HFFc6 (cell line): ENCODE data around the gene UNC5C. TPM values are rescaled to one million over a fixed set of nuclear protein-coding genes. Genes with fewer than 3 reads are reported as not detected.

Experiments used
- DNase-seq: peaks from one replicate; pipeline ENCODE4 v3.0.0-alpha.2; 2018
- H3K27ac Mint-ChIP-seq: 2 replicates; pipeline ENCODE4 v1.8.0; 2020; ENCODE audit warnings: mild to moderate bottlenecking, mixed read lengths
- H3K27me3 Mint-ChIP-seq: 2 replicates; pipeline ENCODE4 v1.8.0; 2021; ENCODE audit warnings: mild to moderate bottlenecking, moderate library complexity, mixed read lengths; ENCODE audit not compliant: insufficient read depth
- H3K36me3 Mint-ChIP-seq: 2 replicates; pipeline ENCODE4 v1.8.0; 2021; ENCODE audit warnings: low read depth, mixed read lengths
- H3K4me1 Mint-ChIP-seq: 2 replicates; pipeline ENCODE4 v1.8.0; 2020; ENCODE audit warnings: low read depth, mixed read lengths
- H3K4me3 Mint-ChIP-seq: 2 replicates; pipeline ENCODE4 v1.8.0; 2020; ENCODE audit warnings: mild to moderate bottlenecking, moderate library complexity, mixed read lengths
- H3K9me3 Mint-ChIP-seq: 2 replicates; pipeline ENCODE4 v1.8.0; 2020; ENCODE audit warnings: mild to moderate bottlenecking, mixed read lengths
- CTCF ChIP-seq: fragments of 200-600 bp; sonication (generic); IDR thresholded peaks from 2 replicates; pipeline ENCODE4 v1.5.0; 2021; ENCODE audit warnings: antibody characterized with exemption, mild to moderate bottlenecking
- total RNA-seq, 6 experiments: library from RNA; stranded (reverse); fragmentation: NEBNext Ultra II Directional; extraction: Animal tissue kit (Norgen Biotek cat#: 25700); gene quantifications; 2 replicates in 1 of 6; 3 replicates in 5 of 6; pipeline ENCODE4 v1.2.3, GENCODE V29; 2021

Gene UNC5C
- total RNA-seq, 6 experiments from 2014 or later, result not detected

GRCh38 chr4:95500361-95500760 is 48.4 kb downstream of the UNC5C start:
- no peaks in the 10 kb centered on the region for H3K27me3 Mint-ChIP-seq
- peaks cover 7% of the 10 kb centered on the region for H3K9me3 Mint-ChIP-seq
- H3K4me3 Mint-ChIP-seq, result no peak overlapping the region
- H3K4me1 Mint-ChIP-seq, result no peaks in the 10 kb centered on the region
- TF ChIP-seq CTCF, result no peak
- no peak for DNase-seq
- no peaks in the 10 kb centered on the region for H3K36me3 Mint-ChIP-seq
- no peak overlapping the region for H3K27ac Mint-ChIP-seq

- H3K27me3 Mint-ChIP-seq, result no peaks in the 10 kb centered on the region
- H3K4me1 Mint-ChIP-seq, result no peaks in the 10 kb centered on the region
- TF ChIP-seq CTCF, result no peak
- H3K9me3 Mint-ChIP-seq, result peaks cover 6% of the 10 kb centered on the region
- H3K4me3 Mint-ChIP-seq, result no peak overlapping the region
- DNase-seq, result no peak
- H3K27ac Mint-ChIP-seq, result no peak overlapping the region
- H3K36me3 Mint-ChIP-seq, result no peaks in the 10 kb centered on the region
These were observed 49.5 kb downstream of the UNC5C start for GRCh38 chr4:95499291-95499696.

GRCh38 chr4:95494186-95494585 is 54.6 kb downstream of the UNC5C start:
- no peak for TF ChIP-seq CTCF
- Mint-ChIP-seq H3K9me3 (peaks cover 8% of the 10 kb centered on the region), H3K4me3 (no peak overlapping the region), H3K27me3 (no peaks in the 10 kb centered on the region; the same call in 1 of the 2 replicates), H3K36me3 (no peaks in the 10 kb centered on the region), H3K4me1 (no peaks in the 10 kb centered on the region), H3K27ac (no peak overlapping the region)
- DNase-seq, result no peak

- TF ChIP-seq CTCF, result no peak
- peaks cover 34% of the 10 kb centered on the region for H3K9me3 Mint-ChIP-seq
- no peaks in the 10 kb centered on the region for H3K4me1 Mint-ChIP-seq
- no peak overlapping the region for H3K4me3 Mint-ChIP-seq
- no peaks in the 10 kb centered on the region; the same call in 1 of the 2 replicates for H3K36me3 Mint-ChIP-seq
- no peaks in the 10 kb centered on the region for H3K27me3 Mint-ChIP-seq
- H3K27ac Mint-ChIP-seq, result no peak overlapping the region
- no peak for DNase-seq
These were observed 70.1 kb downstream of the UNC5C start for GRCh38 chr4:95478679-95479078.

GRCh38 chr4:95476121-95476520 is 72.7 kb downstream of the UNC5C start:
- H3K27ac Mint-ChIP-seq, result no peak overlapping the region
- no peaks in the 10 kb centered on the region; the same call in 1 of the 2 replicates for H3K36me3 Mint-ChIP-seq
- no peaks in the 10 kb centered on the region for H3K4me1 Mint-ChIP-seq
- TF ChIP-seq CTCF, result no peak
- no peak for DNase-seq
- no peaks in the 10 kb centered on the region; the same call in 1 of the 2 replicates for H3K27me3 Mint-ChIP-seq
- no peak overlapping the region for H3K4me3 Mint-ChIP-seq
- H3K9me3 Mint-ChIP-seq, result peaks cover 49% of the 10 kb centered on the region

GRCh38 chr4:95472534-95472933 is 76.2 kb downstream of the UNC5C start:
- peaks cover 50% of the 10 kb centered on the region for H3K9me3 Mint-ChIP-seq
- H3K27ac Mint-ChIP-seq, result no peak overlapping the region
- no peaks in the 10 kb centered on the region; the same call in 1 of the 2 replicates for H3K27me3 Mint-ChIP-seq
- no peak for DNase-seq
- no peaks in the 10 kb centered on the region for H3K4me1 Mint-ChIP-seq
- TF ChIP-seq CTCF, result no peak
- H3K4me3 Mint-ChIP-seq, result no peak overlapping the region
- H3K36me3 Mint-ChIP-seq, result no peaks in the 10 kb centered on the region
